ENCODE results near the gene HS3ST2. TPM values are rescaled to one million over a fixed set of nuclear protein-coding genes. Genes with fewer than 3 reads are reported as not detected.

Gene HS3ST2
- not detected in 5 replicates for total RNA-seq (2022; extraction: Qiagen RNA extraction; ENCODE audit: low read depth)

GRCh38 chr16:22813948-22814710 lies at the start of gene HS3ST2:
Gene HS3ST2, plus strand, starts transcription at chr16:22814162. Its CDS starts 449 bp downstream, at chr16:22814611.

